IMR-90 (cell line): ENCODE data around the gene RUNX2. TPM values are rescaled to one million over a fixed set of nuclear protein-coding genes. Genes with fewer than 3 reads are reported as not detected.

Experiments used
- ATAC-seq: fragments of 200-7000 bp; cut with Tn5 transposase; 2 replicates; pipeline ENCODE4 v1.9.1; 2020; ENCODE audit warnings: low read depth, mild to moderate bottlenecking, moderate library complexity
- BruUV-seq: library from RNA; stranded (reverse); fragments of 400-500 nt; replicated peaks from 2 replicates; lab custom pipeline; 2021; lab: Mats Ljungman, UMichigan
- CTCF ChIA-PET: fragments of 300-600 bp; formaldehyde crosslinking; extraction: SDS; loops from one replicate; lab custom pipeline; 2021; ENCODE audit warnings: antibody characterized with exemption; lab: Yijun Ruan, JAX
- POLR2A ChIA-PET: fragments of 300-600 bp; sonication (Branson Sonifier 250); formaldehyde crosslinking; loops from one replicate; lab custom pipeline; 2022; ENCODE audit warnings: antibody characterized with exemption; ENCODE audit not compliant: unreplicated experiment; lab: Charles Lee
- DNase-seq: peaks from one replicate; pipeline ENCODE4 v3.0.0; 2013
- H2AFZ ChIP-seq: replicated peaks from 2 replicates; pipeline ENCODE3; 2013; ENCODE audit warnings: low read length, mild to moderate bottlenecking; ENCODE audit not compliant: poor library complexity
- H2AK5ac ChIP-seq: 2 replicates; pipeline ENCODE4 v1.6.1; 2013; ENCODE audit warnings: low read depth, low read length, inconsistent platforms
- H2AK9ac ChIP-seq: replicated peaks from 2 replicates; pipeline ENCODE3; 2013; ENCODE audit warnings: mild to moderate bottlenecking, low read depth, low read length, moderate library complexity; ENCODE audit not compliant: poor library complexity
- H2BK120ac ChIP-seq: 2 replicates; pipeline ENCODE4 v1.6.1; 2013; ENCODE audit warnings: low read depth, low read length, inconsistent platforms
- H2BK15ac ChIP-seq: 3 replicates; pipeline ENCODE4 v1.6.1; 2013; ENCODE audit warnings: low read depth, low read length, inconsistent platforms
- H2BK20ac ChIP-seq: 2 replicates; pipeline ENCODE4 v1.6.1; 2013; ENCODE audit warnings: low read depth, mild to moderate bottlenecking, inconsistent platforms, low read length, moderate library complexity
- H2BK5ac ChIP-seq: 2 replicates; pipeline ENCODE4 v1.6.1; 2013; ENCODE audit warnings: mild to moderate bottlenecking, low read depth, low read length, inconsistent platforms; ENCODE audit not compliant: poor library complexity, severe bottlenecking
- H3K14ac ChIP-seq: replicated peaks from 2 replicates; pipeline ENCODE4 v1.6.1; 2013; ENCODE audit warnings: low read depth, low read length, inconsistent platforms
- H3K18ac ChIP-seq: 2 replicates; pipeline ENCODE4 v1.6.1; 2013; ENCODE audit warnings: low read depth, low read length, control low read depth
- H3K23ac ChIP-seq: 2 replicates; pipeline ENCODE4 v1.6.1; 2013; ENCODE audit warnings: low read depth, low read length, inconsistent platforms
- H3K27ac ChIP-seq: 2 replicates; pipeline ENCODE4 v1.5.1; 2013; ENCODE audit warnings: mild to moderate bottlenecking, control low read depth, low read length; ENCODE audit not compliant: insufficient read depth
- H3K27me3 ChIP-seq: 2 replicates; pipeline ENCODE4 v1.6.1; 2013; ENCODE audit warnings: low read length; ENCODE audit not compliant: control insufficient read depth, insufficient read depth
- H3K36me3 ChIP-seq: 2 replicates; pipeline ENCODE4 v1.6.1; 2013; ENCODE audit warnings: low read length, mixed read lengths; ENCODE audit not compliant: control insufficient read depth, insufficient read depth
- H3K4ac ChIP-seq: 2 replicates; pipeline ENCODE4 v1.6.1; 2013; ENCODE audit warnings: low read depth, low read length, inconsistent platforms
- H3K4me1 ChIP-seq: 2 replicates; pipeline ENCODE4 v1.6.1; 2013; ENCODE audit warnings: low read length, mixed read lengths; ENCODE audit not compliant: control insufficient read depth, insufficient read depth
- H3K4me2 ChIP-seq: 2 replicates; pipeline ENCODE4 v1.6.1; 2013; ENCODE audit warnings: low read depth, mild to moderate bottlenecking, control low read depth, low read length, moderate library complexity
- H3K4me3 ChIP-seq: 2 replicates; pipeline ENCODE4 v1.5.1; 2013; ENCODE audit warnings: low read depth, mild to moderate bottlenecking, control low read depth, low read length, moderate library complexity; ENCODE audit not compliant: insufficient read depth
- H3K56ac ChIP-seq: 2 replicates; pipeline ENCODE4 v1.6.1; 2013; ENCODE audit warnings: low read length, inconsistent platforms; ENCODE audit not compliant: insufficient read depth; ENCODE audit errors: extremely low read depth
- H3K79me1 ChIP-seq, 2 experiments: 2 replicates each; pipeline ENCODE4 v1.6.1; 2013; ENCODE audit warnings: low read length in 2 of 2, inconsistent platforms in 1 of 2, low read depth in 1 of 2
- H3K9ac ChIP-seq: 2 replicates; pipeline ENCODE4 v1.6.1; 2013; ENCODE audit warnings: low read depth, low read length, control low read depth
- H3K9me1 ChIP-seq: 2 replicates; pipeline ENCODE4 v1.6.1; 2013; ENCODE audit warnings: low read length, inconsistent platforms; ENCODE audit not compliant: insufficient read depth
- H3K9me3 ChIP-seq: 2 replicates; pipeline ENCODE4 v1.6.1; 2013; ENCODE audit warnings: low read length; ENCODE audit not compliant: control insufficient read depth, insufficient read depth
- H4K20me1 ChIP-seq: 2 replicates; pipeline ENCODE4 v1.6.1; 2013; ENCODE audit warnings: low read length, inconsistent platforms; ENCODE audit not compliant: insufficient read depth
- H4K5ac ChIP-seq: 2 replicates; pipeline ENCODE4 v1.6.1; 2013; ENCODE audit warnings: mild to moderate bottlenecking, low read depth, low read length, control low read depth
- H4K8ac ChIP-seq, 2 experiments: 2 replicates each; pipeline ENCODE4 v1.6.1; 2013; ENCODE audit warnings: low read depth in 2 of 2, low read length in 2 of 2, control low read depth in 1 of 2, inconsistent platforms in 1 of 2
- H4K91ac ChIP-seq: 2 replicates; pipeline ENCODE4 v1.6.1; 2013; ENCODE audit warnings: low read depth, low read length, inconsistent platforms; ENCODE audit not compliant: insufficient read depth
- FOS ChIP-seq: fragments of 150-350 bp; IDR thresholded peaks from 2 replicates; pipeline ENCODE4 v1.6.1; 2016; ENCODE audit warnings: low read depth, low read length
- MXI1 ChIP-seq: IDR thresholded peaks from 2 replicates; pipeline ENCODE4 v1.6.1; 2012; ENCODE audit warnings: low read depth, mild to moderate bottlenecking, low read length, moderate library complexity, borderline replicate concordance
- WGBS, 2 experiments: methylation state at CpG; one replicate each; pipeline versions ENCODE4 v1.1.5 to v1.1.7; 2013; ENCODE audit warnings: missing lambda C conversion rate in 2 of 2; ENCODE audit not compliant: insufficient read length in 1 of 2; ENCODE audit errors: extremely low coverage in 2 of 2; 5-methylcytosine and 5-hydroxymethylcytosine counted together
- dilution Hi-C: fragments of 300-500 bp; cut with HindIII; formaldehyde crosslinking; loops from one replicate; pipeline ENCODE4 v1.14.3; 2018; ENCODE audit warnings: low sequenced_read_pairs; ENCODE audit not compliant: unreplicated experiment
- in situ Hi-C: fragments of 300-500 bp; cut with MboI; formaldehyde crosslinking; loops from 3 replicates; pipeline ENCODE4 v1.14.3; 2019; ENCODE audit warnings: low sequenced_read_pairs, inconsistent platforms, mixed read lengths
- intact Hi-C: fragments of 100-400 bp; cut with micrococcal nuclease; formaldehyde crosslinking; loops from 2 replicates; pipeline ENCODE4 v1.10.0; 2022
- polyA plus RNA-seq, 3 experiments: library from polyadenylated mRNA; depleted of rRNA; stranded (reverse); fragments of >200 nt; gene quantifications; 2 replicates each; pipeline ENCODE4 v1.2.3, GENCODE V29; 2012; ENCODE audit warnings: low replicate concordance in 1 of 3
- total RNA-seq: library from RNA; depleted of rRNA; stranded (reverse); fragments of >200 nt; gene quantifications from 2 replicates; pipeline ENCODE4 v1.2.3, GENCODE V29; 2012

RUNX2 gene
- total and polyA plus RNA-seq, 2 of the 4 experiments (the other 2 are of a cell fraction), result 2.3 to 4.7 TPM

DNA sequence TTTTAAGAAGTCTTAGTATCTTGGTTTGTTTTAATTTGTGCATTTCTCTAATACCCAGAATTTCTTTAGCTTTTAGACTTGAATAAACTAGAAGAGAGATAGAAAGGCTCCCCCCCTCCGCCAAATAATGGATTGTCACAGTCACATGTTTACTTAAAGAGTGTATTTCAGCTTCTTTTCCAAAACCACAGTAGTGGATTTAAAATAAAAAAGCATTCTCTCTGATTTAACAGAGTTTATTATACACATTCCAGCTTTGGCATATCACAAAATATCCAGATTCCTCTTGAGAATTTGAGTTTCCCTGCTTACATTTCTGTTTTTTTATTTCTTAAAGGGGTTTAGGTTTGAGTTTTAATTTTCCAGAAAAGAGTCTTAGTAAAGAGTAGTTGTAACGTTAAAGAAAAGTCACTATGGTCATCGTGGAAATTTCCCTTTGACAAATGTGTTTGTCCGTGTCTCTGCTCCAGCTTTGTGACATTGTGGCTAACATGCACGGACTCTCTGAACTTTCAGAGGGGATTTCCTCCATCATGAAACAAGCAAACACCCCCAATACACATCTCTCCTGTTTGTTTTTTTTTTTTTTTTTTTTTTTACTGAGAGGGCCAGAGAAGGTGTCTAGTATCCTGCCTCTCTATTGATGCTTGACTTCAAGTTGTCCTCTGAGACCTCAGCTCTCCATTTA, 163.1 kb downstream of the RUNX2 start:
- Histone ChIP-seq H2BK5ac (peak overlapping the region; percentile 80), H3K36me3 (no peaks in the 10 kb centered on the region; the same call in 1 of the 2 replicates), H3K4ac (peak overlapping the region; percentile 90), H3K9me3 (no peaks in the 10 kb centered on the region), H2AK9ac (no peak overlapping the region), H3K4me3 (no peak overlapping the region), H2AK5ac (peak overlapping the region; percentile 89), H3K14ac (peak overlapping the region; percentile 92), H3K18ac (peak overlapping the region; percentile 95), H3K79me1 (peaks cover 22 to 52% of the 10 kb centered on the region in 2 experiments), H2AFZ (no peak overlapping the region), H3K4me2 (peak overlapping the region; percentile 86), H3K56ac (peak overlapping the region; percentile 62; the same call in 1 of the 2 replicates), H3K9ac (0 out of 2 replicates have a peak overlapping the region, but pooled peaks have one; percentile 42), H4K20me1 (no peaks in the 10 kb centered on the region), H3K9me1 (peaks cover 8% of the 10 kb centered on the region; the same call in 1 of the 2 replicates), H3K27ac (peak overlapping the region; percentile 65; the same call in 1 of the 2 replicates), H3K27me3 (no peaks in the 10 kb centered on the region), H3K23ac (peak overlapping the region; percentile 87), H4K91ac (peak overlapping the region; percentile 89), H3K4me1 (peaks cover 16% of the 10 kb centered on the region), H2BK120ac (peak overlapping the region; percentile 85), H4K8ac (peak overlapping the region in 1 of 2 experiments; percentile 91; a peak in 2 of 4 replicates), H2BK20ac (peak overlapping the region; percentile 81), H4K5ac (peak overlapping the region; percentile 96), H2BK15ac (peak overlapping the region; percentile 96; the same call in 2 of the 3 replicates)
- ChIA-PET CTCF (interaction anchor here (0.9 kb wide), 1 partner anchor 224 kb away, joined by 6 read pairs; no protein-coding TSS in a partner anchor), POLR2A (interaction anchor here (0.7 kb wide), 1 partner anchor 53 kb away, joined by 3 read pairs; no protein-coding TSS in a partner anchor)
- DNase-seq (peak; percentile 68), ATAC-seq (peak; percentile 84)
- WGBS, 2 experiments, result no CpG with 5 or more reads among the region's 5 CpGs
- TF ChIP-seq MXI1, result no peak
- TF ChIP-seq FOS, result peak; percentile 99; the same call in 1 of the 2 replicates
- intact Hi-C loops, result loop anchor here (5.0 kb wide), 1 partner anchor 44 kb away; no protein-coding TSS in a partner anchor
- dilution Hi-C loops, result no loop called here
- in situ Hi-C loops, result no loop called here
- BruUV-seq, result no TSS peak
